IMR-90 (cell line): Measurements from ENCODE around the gene ACTR3C. TPM values are rescaled to one million over a fixed set of nuclear protein-coding genes. Genes with fewer than 3 reads are reported as not detected.
"Not testable (repeated sequence)": the region's sequence is repeated elsewhere in the genome, so short reads cannot be mapped to it uniquely, and the experiment has no call there.

Experiments used
- ATAC-seq: fragments of 200-7000 bp; cut with Tn5 transposase; 2 replicates; pipeline ENCODE4 v1.9.1; 2020; ENCODE audit warnings: low read depth, mild to moderate bottlenecking, moderate library complexity
- BruUV-seq: library from RNA; stranded (reverse); fragments of 400-500 nt; replicated peaks from 2 replicates; lab custom pipeline; 2021; lab: Mats Ljungman, UMichigan
- CTCF ChIA-PET: fragments of 300-600 bp; formaldehyde crosslinking; extraction: SDS; loops from one replicate; lab custom pipeline; 2021; ENCODE audit warnings: antibody characterized with exemption; lab: Yijun Ruan, JAX
- POLR2A ChIA-PET: fragments of 300-600 bp; sonication (Branson Sonifier 250); formaldehyde crosslinking; loops from one replicate; lab custom pipeline; 2022; ENCODE audit warnings: antibody characterized with exemption; ENCODE audit not compliant: unreplicated experiment; lab: Charles Lee
- DNase-seq: peaks from one replicate; pipeline ENCODE4 v3.0.0; 2013
- H2AFZ ChIP-seq: replicated peaks from 2 replicates; pipeline ENCODE3; 2013; ENCODE audit warnings: low read length, mild to moderate bottlenecking; ENCODE audit not compliant: poor library complexity
- H2AK5ac ChIP-seq: 2 replicates; pipeline ENCODE4 v1.6.1; 2013; ENCODE audit warnings: low read depth, low read length, inconsistent platforms
- H2AK9ac ChIP-seq: replicated peaks from 2 replicates; pipeline ENCODE3; 2013; ENCODE audit warnings: mild to moderate bottlenecking, low read depth, low read length, moderate library complexity; ENCODE audit not compliant: poor library complexity
- H2BK120ac ChIP-seq: 2 replicates; pipeline ENCODE4 v1.6.1; 2013; ENCODE audit warnings: low read depth, low read length, inconsistent platforms
- H2BK15ac ChIP-seq: 3 replicates; pipeline ENCODE4 v1.6.1; 2013; ENCODE audit warnings: low read depth, low read length, inconsistent platforms
- H2BK20ac ChIP-seq: 2 replicates; pipeline ENCODE4 v1.6.1; 2013; ENCODE audit warnings: low read depth, mild to moderate bottlenecking, inconsistent platforms, low read length, moderate library complexity
- H2BK5ac ChIP-seq: 2 replicates; pipeline ENCODE4 v1.6.1; 2013; ENCODE audit warnings: mild to moderate bottlenecking, low read depth, low read length, inconsistent platforms; ENCODE audit not compliant: poor library complexity, severe bottlenecking
- H3K14ac ChIP-seq: replicated peaks from 2 replicates; pipeline ENCODE4 v1.6.1; 2013; ENCODE audit warnings: low read depth, low read length, inconsistent platforms
- H3K18ac ChIP-seq: 2 replicates; pipeline ENCODE4 v1.6.1; 2013; ENCODE audit warnings: low read depth, low read length, control low read depth
- H3K23ac ChIP-seq: 2 replicates; pipeline ENCODE4 v1.6.1; 2013; ENCODE audit warnings: low read depth, low read length, inconsistent platforms
- H3K27ac ChIP-seq: 2 replicates; pipeline ENCODE4 v1.5.1; 2013; ENCODE audit warnings: mild to moderate bottlenecking, control low read depth, low read length; ENCODE audit not compliant: insufficient read depth
- H3K27me3 ChIP-seq: 2 replicates; pipeline ENCODE4 v1.6.1; 2013; ENCODE audit warnings: low read length; ENCODE audit not compliant: control insufficient read depth, insufficient read depth
- H3K36me3 ChIP-seq: 2 replicates; pipeline ENCODE4 v1.6.1; 2013; ENCODE audit warnings: low read length, mixed read lengths; ENCODE audit not compliant: control insufficient read depth, insufficient read depth
- H3K4ac ChIP-seq: 2 replicates; pipeline ENCODE4 v1.6.1; 2013; ENCODE audit warnings: low read depth, low read length, inconsistent platforms
- H3K4me1 ChIP-seq: 2 replicates; pipeline ENCODE4 v1.6.1; 2013; ENCODE audit warnings: low read length, mixed read lengths; ENCODE audit not compliant: control insufficient read depth, insufficient read depth
- H3K4me2 ChIP-seq: 2 replicates; pipeline ENCODE4 v1.6.1; 2013; ENCODE audit warnings: low read depth, mild to moderate bottlenecking, control low read depth, low read length, moderate library complexity
- H3K4me3 ChIP-seq: 2 replicates; pipeline ENCODE4 v1.5.1; 2013; ENCODE audit warnings: low read depth, mild to moderate bottlenecking, control low read depth, low read length, moderate library complexity; ENCODE audit not compliant: insufficient read depth
- H3K56ac ChIP-seq: 2 replicates; pipeline ENCODE4 v1.6.1; 2013; ENCODE audit warnings: low read length, inconsistent platforms; ENCODE audit not compliant: insufficient read depth; ENCODE audit errors: extremely low read depth
- H3K79me1 ChIP-seq, 2 experiments: 2 replicates each; pipeline ENCODE4 v1.6.1; 2013; ENCODE audit warnings: low read length in 2 of 2, inconsistent platforms in 1 of 2, low read depth in 1 of 2
- H3K9ac ChIP-seq: 2 replicates; pipeline ENCODE4 v1.6.1; 2013; ENCODE audit warnings: low read depth, low read length, control low read depth
- H3K9me1 ChIP-seq: 2 replicates; pipeline ENCODE4 v1.6.1; 2013; ENCODE audit warnings: low read length, inconsistent platforms; ENCODE audit not compliant: insufficient read depth
- H3K9me3 ChIP-seq: 2 replicates; pipeline ENCODE4 v1.6.1; 2013; ENCODE audit warnings: low read length; ENCODE audit not compliant: control insufficient read depth, insufficient read depth
- H4K20me1 ChIP-seq: 2 replicates; pipeline ENCODE4 v1.6.1; 2013; ENCODE audit warnings: low read length, inconsistent platforms; ENCODE audit not compliant: insufficient read depth
- H4K5ac ChIP-seq: 2 replicates; pipeline ENCODE4 v1.6.1; 2013; ENCODE audit warnings: mild to moderate bottlenecking, low read depth, low read length, control low read depth
- H4K8ac ChIP-seq, 2 experiments: 2 replicates each; pipeline ENCODE4 v1.6.1; 2013; ENCODE audit warnings: low read depth in 2 of 2, low read length in 2 of 2, control low read depth in 1 of 2, inconsistent platforms in 1 of 2
- H4K91ac ChIP-seq: 2 replicates; pipeline ENCODE4 v1.6.1; 2013; ENCODE audit warnings: low read depth, low read length, inconsistent platforms; ENCODE audit not compliant: insufficient read depth
- WGBS, 2 experiments: methylation state at CpG; one replicate each; pipeline versions ENCODE4 v1.1.5 to v1.1.7; 2013; ENCODE audit warnings: missing lambda C conversion rate in 2 of 2; ENCODE audit not compliant: insufficient read length in 1 of 2; ENCODE audit errors: extremely low coverage in 2 of 2; 5-methylcytosine and 5-hydroxymethylcytosine counted together
- dilution Hi-C: fragments of 300-500 bp; cut with HindIII; formaldehyde crosslinking; loops from one replicate; pipeline ENCODE4 v1.14.3; 2018; ENCODE audit warnings: low sequenced_read_pairs; ENCODE audit not compliant: unreplicated experiment
- in situ Hi-C: fragments of 300-500 bp; cut with MboI; formaldehyde crosslinking; loops from 3 replicates; pipeline ENCODE4 v1.14.3; 2019; ENCODE audit warnings: low sequenced_read_pairs, inconsistent platforms, mixed read lengths
- intact Hi-C: fragments of 100-400 bp; cut with micrococcal nuclease; formaldehyde crosslinking; loops from 2 replicates; pipeline ENCODE4 v1.10.0; 2022
- polyA plus RNA-seq, 3 experiments: library from polyadenylated mRNA; depleted of rRNA; stranded (reverse); fragments of >200 nt; gene quantifications; 2 replicates each; pipeline ENCODE4 v1.2.3, GENCODE V29; 2012; ENCODE audit warnings: low replicate concordance in 1 of 3
- total RNA-seq: library from RNA; depleted of rRNA; stranded (reverse); fragments of >200 nt; gene quantifications from 2 replicates; pipeline ENCODE4 v1.2.3, GENCODE V29; 2012

Gene ACTR3C
- total and polyA plus RNA-seq, 2 of the 4 experiments (the other 2 are of a cell fraction): not detected

DNA sequence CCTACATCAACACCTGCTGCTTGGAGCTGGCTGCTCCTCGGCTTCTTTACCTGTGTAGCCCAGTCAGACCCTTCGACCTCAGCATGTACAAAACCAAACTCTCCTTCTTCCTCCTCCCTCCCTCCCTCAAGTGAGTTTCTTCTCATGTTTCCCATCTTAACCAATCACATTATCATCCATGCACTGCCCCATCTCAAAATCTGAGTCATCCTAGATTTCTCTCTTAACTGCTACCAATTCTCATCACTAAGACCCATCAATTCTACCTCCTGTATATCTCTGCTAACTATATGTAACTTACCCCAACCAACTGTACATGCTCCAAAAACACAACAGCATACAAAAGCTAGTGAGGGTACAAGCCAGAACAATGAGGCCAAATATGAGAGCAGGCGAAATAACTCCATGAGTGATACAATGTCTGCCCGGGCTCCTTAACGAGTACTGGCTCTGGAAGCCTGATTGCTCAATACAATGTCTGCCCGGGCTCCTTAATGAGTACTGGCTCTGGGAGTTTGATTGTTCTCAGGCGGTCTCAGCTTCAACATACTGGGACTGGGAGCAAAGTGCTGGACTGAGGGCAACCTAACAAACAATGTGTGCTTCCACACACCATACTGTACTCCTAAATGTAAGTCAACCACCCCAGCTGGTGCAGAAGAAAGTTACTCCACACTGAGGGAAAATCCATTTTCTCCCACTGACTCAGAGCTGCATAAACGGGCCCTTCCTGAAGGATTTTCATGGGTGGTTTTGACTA lies 18.7 kb downstream of the ACTR3C start:
- H2AK5ac ChIP-seq, H3K9me1 ChIP-seq, H3K14ac ChIP-seq, H2AFZ ChIP-seq, H3K56ac ChIP-seq, H3K27me3 ChIP-seq, BruUV-seq, H4K5ac ChIP-seq, H3K4ac ChIP-seq, POLR2A ChIA-PET, CTCF ChIA-PET, DNase-seq, H3K23ac ChIP-seq, H2BK120ac ChIP-seq, H2BK20ac ChIP-seq, H3K36me3 ChIP-seq, H3K27ac ChIP-seq, H3K9ac ChIP-seq, H3K4me2 ChIP-seq, H4K91ac ChIP-seq, H2BK15ac ChIP-seq, H3K4me3 ChIP-seq, H4K20me1 ChIP-seq, intact Hi-C loops, H3K18ac ChIP-seq, H2AK9ac ChIP-seq, H2BK5ac ChIP-seq, H4K8ac ChIP-seq, H3K4me1 ChIP-seq, H3K9me3 ChIP-seq, H3K79me1 ChIP-seq, dilution Hi-C loops: not testable (repeated sequence)
- peak; percentile 76 for ATAC-seq
- WGBS, 2 experiments: no CpG with 5 or more reads among the region's 8 CpGs
- in situ Hi-C loops: loop anchor here (25.0 kb wide), 1 partner anchor 433 kb away; the partner anchor contains the start of gene GIMAP5

DNA sequence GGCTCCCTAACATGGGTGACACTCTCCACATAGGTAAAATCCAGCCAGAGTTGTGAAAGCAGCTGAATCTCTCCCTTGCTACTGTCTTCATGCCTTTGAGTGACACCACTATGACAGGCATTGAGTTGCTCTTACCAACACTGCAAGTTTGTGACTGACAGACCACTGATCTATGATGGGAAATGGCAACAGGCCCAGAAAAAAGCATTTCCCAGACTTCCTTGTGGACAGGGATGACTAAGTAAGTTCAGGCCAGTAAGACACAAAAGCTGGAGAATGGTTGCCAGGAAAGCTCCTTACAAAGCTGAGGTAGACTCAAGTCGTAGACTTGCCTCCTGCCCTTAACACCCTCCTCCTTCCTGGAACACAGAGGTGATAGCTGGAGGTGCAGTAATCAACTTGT lies 20.4 kb downstream of the ACTR3C start:
- ATAC-seq: peak; percentile 24; the same call in 1 of the 2 replicates
- no CpG with 5 or more reads among the region's 1 CpG for WGBS, 2 experiments

More for the DNA sequence above, 20.4 kb downstream of the ACTR3C start:
- H2AFZ ChIP-seq, H2BK15ac ChIP-seq, H3K4me2 ChIP-seq, H2BK5ac ChIP-seq, H3K4ac ChIP-seq, H4K8ac ChIP-seq, H2BK120ac ChIP-seq, H3K4me3 ChIP-seq, H3K18ac ChIP-seq, H3K4me1 ChIP-seq, H3K79me1 ChIP-seq, H2AK9ac ChIP-seq, intact Hi-C loops, H3K23ac ChIP-seq, H3K36me3 ChIP-seq, dilution Hi-C loops, H3K27ac ChIP-seq, H3K9me3 ChIP-seq, H3K9me1 ChIP-seq, H2BK20ac ChIP-seq, POLR2A ChIA-PET, H2AK5ac ChIP-seq, CTCF ChIA-PET, H3K56ac ChIP-seq, H4K91ac ChIP-seq, BruUV-seq, H3K27me3 ChIP-seq, H3K14ac ChIP-seq, H4K5ac ChIP-seq, H4K20me1 ChIP-seq, H3K9ac ChIP-seq: not testable (repeated sequence)
- DNase-seq: peak; percentile 15
- in situ Hi-C loops: loop anchor here (25.0 kb wide), 1 partner anchor 434 kb away; the partner anchor contains the start of gene GIMAP5
